ENCODE results near the gene LRSAM1.

Gene LRSAM1

DNA sequence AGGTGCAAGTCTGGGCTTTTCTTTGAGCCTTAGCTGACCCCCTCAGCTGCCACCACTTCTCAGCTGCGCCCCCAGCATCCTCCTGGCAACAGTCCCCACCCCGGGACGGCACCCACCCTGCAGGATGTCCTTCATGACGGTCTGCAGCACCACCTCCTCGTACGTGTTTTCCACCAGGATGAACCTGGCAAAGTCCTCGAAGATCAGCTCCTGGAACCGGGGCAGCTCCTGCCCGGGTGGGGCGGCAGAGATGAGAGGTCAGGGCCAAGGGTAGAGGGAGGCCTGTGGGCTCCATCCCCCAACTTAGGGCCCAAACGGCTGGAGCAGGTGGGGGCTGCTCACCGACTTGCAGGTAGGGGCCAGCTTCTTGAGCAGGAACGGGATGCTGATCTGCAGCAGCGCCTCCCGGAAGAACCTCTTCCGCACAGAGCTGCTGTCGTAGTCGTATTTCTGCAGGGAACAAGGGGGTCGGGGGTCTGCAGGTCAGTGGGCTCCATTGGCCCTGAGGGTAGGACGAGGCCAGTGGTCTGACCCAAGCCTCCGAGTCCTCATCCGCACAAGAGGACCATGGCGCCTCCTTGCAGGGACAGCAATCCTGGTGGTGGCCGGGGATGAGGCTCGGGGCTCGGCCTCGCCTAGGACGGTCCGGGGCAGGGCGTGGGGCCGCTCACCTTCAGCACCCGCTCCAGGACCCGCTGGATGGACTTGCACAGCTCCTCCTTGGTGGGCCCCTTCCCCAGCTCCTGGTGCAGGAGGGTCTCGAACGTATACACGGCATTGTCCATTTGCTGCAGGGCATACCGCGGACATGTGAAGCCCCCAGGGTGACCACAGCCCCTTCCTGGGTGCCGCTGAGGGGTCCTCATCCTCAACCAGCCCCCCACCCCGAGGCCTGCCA is 56.7 kb downstream of the LRSAM1 start:
- no peak overlapping the region for H3K4me3 ChIP-seq
- no peak overlapping the region for H3K27ac ChIP-seq
- H4K20me1 ChIP-seq, result no peaks in the 10 kb centered on the region
- no peaks in the 10 kb centered on the region for H3K9me3 ChIP-seq
- no peak overlapping the region for H3K9ac ChIP-seq
- H3K36me3 ChIP-seq, result peaks cover 31% of the 10 kb centered on the region
- no peak for TF ChIP-seq Cebpa-rat (IDR thresholded peaks at IDR 0.05)
- H3K27me3 ChIP-seq, result no peaks in the 10 kb centered on the region
- no peak overlapping the region for H3K4me2 ChIP-seq
- H3K4me1 ChIP-seq, result peaks cover 17% of the 10 kb centered on the region

DNA sequence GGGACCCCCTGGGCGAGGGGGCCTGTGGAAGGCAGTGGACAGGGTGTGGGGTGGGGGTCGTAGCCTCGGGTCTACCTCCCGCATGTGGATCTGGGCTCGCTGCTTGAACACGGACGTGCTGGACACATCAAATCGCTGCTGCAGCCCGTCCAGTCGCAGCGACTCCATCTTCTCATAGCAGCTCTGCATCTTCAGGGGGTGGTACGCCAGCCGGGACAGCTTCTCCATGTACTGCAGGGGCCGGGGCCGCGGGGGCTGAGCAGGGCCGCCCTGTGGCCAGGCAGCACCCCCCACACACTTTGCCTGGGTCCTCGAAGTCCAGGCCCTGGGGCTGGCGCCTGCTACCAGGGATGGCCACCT is 57.6 kb downstream of the LRSAM1 start:
- Histone ChIP-seq H3K4me2 (peak overlapping the region; percentile 82), H3K36me3 (peaks cover 31% of the 10 kb centered on the region)
- TF ChIP-seq Cebpa-rat (IDR thresholded peaks at IDR 0.05), result no peak

DNA sequence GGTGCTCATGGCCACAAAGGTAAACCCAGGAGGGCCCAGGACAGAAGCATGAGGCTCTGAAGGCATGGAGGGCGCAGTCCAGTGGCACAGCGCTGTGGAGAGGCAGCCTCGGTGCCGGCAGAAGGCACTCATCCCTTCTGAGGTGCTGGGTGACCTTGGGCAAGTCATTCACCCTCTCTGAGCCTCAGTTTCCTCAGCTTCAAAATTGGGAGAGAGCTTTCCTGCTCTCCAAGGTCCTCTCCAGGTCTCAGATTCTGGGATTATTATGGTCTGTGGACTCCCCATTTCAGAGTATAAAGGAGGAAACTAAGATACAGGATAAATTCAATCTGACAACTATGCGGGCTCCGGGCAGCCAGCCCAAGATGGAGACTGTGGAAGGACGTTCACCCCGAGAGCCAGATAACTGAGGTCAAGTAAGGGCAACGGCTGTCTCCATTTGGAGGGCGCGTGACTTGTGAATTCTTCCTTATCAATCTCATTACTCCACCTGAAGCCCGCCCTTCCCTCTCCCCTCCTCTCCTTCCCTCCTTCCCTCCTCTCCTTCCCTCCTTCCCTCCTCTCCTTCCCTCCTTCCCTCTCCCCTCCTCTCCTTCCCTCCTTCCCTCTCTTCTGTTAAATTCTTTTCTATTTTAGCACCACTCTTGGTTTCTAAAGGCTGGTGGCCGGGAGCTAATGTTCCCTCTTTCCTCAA is 58.1 kb downstream of the LRSAM1 start:
- no peak overlapping the region for H3K4me3 ChIP-seq
- no peaks in the 10 kb centered on the region for H3K27me3 ChIP-seq
- no peak for TF ChIP-seq Cebpa-rat (IDR thresholded peaks at IDR 0.05)
- H3K4me1 ChIP-seq, result peaks cover 17% of the 10 kb centered on the region
- peak overlapping the region; percentile 48; the same call in 1 of the 2 replicates for H3K9ac ChIP-seq
- peak overlapping the region; percentile 35; the same call in 1 of the 2 replicates for H3K27ac ChIP-seq
- H3K36me3 ChIP-seq, result peaks cover 32% of the 10 kb centered on the region
- H3K9me3 ChIP-seq, result no peaks in the 10 kb centered on the region
- H4K20me1 ChIP-seq, result no peaks in the 10 kb centered on the region
- peak overlapping the region; percentile 82 for H3K4me2 ChIP-seq

More for the DNA sequence above, 57.6 kb downstream of the LRSAM1 start:
- Histone ChIP-seq H3K27me3 (no peaks in the 10 kb centered on the region), H3K4me3 (no peak overlapping the region), H3K9ac (peak overlapping the region; percentile 48; the same call in 1 of the 2 replicates), H3K27ac (peak overlapping the region; percentile 35; the same call in 1 of the 2 replicates), H4K20me1 (no peaks in the 10 kb centered on the region), H3K9me3 (no peaks in the 10 kb centered on the region), H3K4me1 (peaks cover 17% of the 10 kb centered on the region)

- H3K4me1 ChIP-seq, result peaks cover 17% of the 10 kb centered on the region
- no peak overlapping the region for H3K4me3 ChIP-seq
- no peaks in the 10 kb centered on the region for H4K20me1 ChIP-seq
- H3K27ac ChIP-seq, result peak overlapping the region; percentile 35; the same call in 1 of the 2 replicates
- H3K36me3 ChIP-seq, result peaks cover 37% of the 10 kb centered on the region
- no peaks in the 10 kb centered on the region for H3K27me3 ChIP-seq
- no peak for TF ChIP-seq Cebpa-rat (IDR thresholded peaks at IDR 0.05)
- H3K9ac ChIP-seq, result peak overlapping the region; percentile 48; the same call in 1 of the 2 replicates
- H3K4me2 ChIP-seq, result peak overlapping the region; percentile 82
- no peaks in the 10 kb centered on the region for H3K9me3 ChIP-seq
These were observed 58.6 kb downstream of the LRSAM1 start for GRCh38 chr9:127509955-127510299.

GRCh38 chr9:127514468-127514867 is 63.2 kb downstream of the LRSAM1 start:
- Histone ChIP-seq H3K9ac (no peak overlapping the region), H3K27me3 (no peaks in the 10 kb centered on the region), H4K20me1 (no peaks in the 10 kb centered on the region), H3K27ac (no peak overlapping the region), H3K9me3 (no peaks in the 10 kb centered on the region), H3K4me1 (peaks cover 25% of the 10 kb centered on the region), H3K36me3 (peaks cover 37% of the 10 kb centered on the region), H3K4me3 (no peak overlapping the region), H3K4me2 (no peak overlapping the region)
- no peak for TF ChIP-seq Cebpa-rat (IDR thresholded peaks at IDR 0.05)

GRCh38 chr9:127516835-127517607 is 65.7 kb downstream of the LRSAM1 start:
- Histone ChIP-seq H3K36me3 (peaks cover 37% of the 10 kb centered on the region), H3K4me1 (peaks cover 33% of the 10 kb centered on the region), H3K9me3 (no peaks in the 10 kb centered on the region), H4K20me1 (no peaks in the 10 kb centered on the region), H3K9ac (no peak overlapping the region), H3K27ac (no peak overlapping the region), H3K4me3 (no peak overlapping the region), H3K27me3 (no peaks in the 10 kb centered on the region), H3K4me2 (no peak overlapping the region)
- TF ChIP-seq Cebpa-rat (IDR thresholded peaks at IDR 0.05), result no peak

DNA sequence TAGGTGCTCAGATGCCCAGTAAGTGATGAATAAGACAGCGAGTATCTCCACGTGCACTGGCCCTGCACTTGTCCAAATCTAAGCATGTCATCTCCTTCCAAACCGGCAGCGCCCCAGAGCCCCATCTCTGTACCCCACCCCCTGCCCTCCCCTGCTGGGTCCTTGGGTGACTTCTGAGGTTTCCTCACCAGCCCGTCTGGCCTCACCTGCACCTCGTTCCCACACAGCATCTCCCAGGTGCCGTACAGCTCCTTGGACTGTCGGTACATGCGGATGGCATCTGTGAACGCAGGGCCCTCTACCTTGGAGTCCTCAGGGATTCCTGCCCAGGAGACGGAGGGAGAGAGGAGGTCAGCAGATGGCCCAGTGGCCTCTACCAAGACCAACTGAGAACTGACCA is 66.3 kb downstream of the LRSAM1 start:
- Histone ChIP-seq H3K4me2 (no peak overlapping the region), H3K27me3 (no peaks in the 10 kb centered on the region), H3K4me1 (peaks cover 36% of the 10 kb centered on the region), H3K27ac (no peak overlapping the region), H3K4me3 (no peak overlapping the region), H3K9ac (no peak overlapping the region), H3K36me3 (peaks cover 40% of the 10 kb centered on the region), H3K9me3 (peaks cover under 1% of the 10 kb centered on the region; the same call in 1 of the 2 replicates), H4K20me1 (no peaks in the 10 kb centered on the region)
- no peak for TF ChIP-seq Cebpa-rat (IDR thresholded peaks at IDR 0.05)

GRCh38 chr9:127518091-127518856 is 67.0 kb downstream of the LRSAM1 start:
- Histone ChIP-seq H3K9me3 (peaks cover 4% of the 10 kb centered on the region), H3K4me2 (peak overlapping the region; percentile 17; the same call in 1 of the 2 replicates), H3K4me1 (peaks cover 39% of the 10 kb centered on the region), H3K4me3 (no peak overlapping the region), H3K27me3 (no peaks in the 10 kb centered on the region), H4K20me1 (no peaks in the 10 kb centered on the region), H3K9ac (no peak overlapping the region), H3K36me3 (peaks cover 43% of the 10 kb centered on the region), H3K27ac (peak overlapping the region; percentile 44; the same call in 1 of the 2 replicates)
- TF ChIP-seq Cebpa-rat (IDR thresholded peaks at IDR 0.05), result no peak
